H54 (cell line): ENCODE measurements around the gene CBX8.

Experiments used
- DNase-seq: peaks from one replicate; pipeline ENCODE4 v3.0.0; 2011; ENCODE audit warnings: low spot score, mixed read lengths; ENCODE audit not compliant: insufficient read length
- FAIRE-seq: peaks from 3 replicates; lab custom pipeline; 2011; peaks lifted over from hg19 to GRCh38; lab: Jason Lieb, UNC
- POLR2A ChIP-seq: IDR thresholded peaks from 2 replicates; pipeline ENCODE4 v1.6.1; 2011; ENCODE audit warnings: low read depth, mild to moderate bottlenecking, low read length

Gene CBX8

DNA sequence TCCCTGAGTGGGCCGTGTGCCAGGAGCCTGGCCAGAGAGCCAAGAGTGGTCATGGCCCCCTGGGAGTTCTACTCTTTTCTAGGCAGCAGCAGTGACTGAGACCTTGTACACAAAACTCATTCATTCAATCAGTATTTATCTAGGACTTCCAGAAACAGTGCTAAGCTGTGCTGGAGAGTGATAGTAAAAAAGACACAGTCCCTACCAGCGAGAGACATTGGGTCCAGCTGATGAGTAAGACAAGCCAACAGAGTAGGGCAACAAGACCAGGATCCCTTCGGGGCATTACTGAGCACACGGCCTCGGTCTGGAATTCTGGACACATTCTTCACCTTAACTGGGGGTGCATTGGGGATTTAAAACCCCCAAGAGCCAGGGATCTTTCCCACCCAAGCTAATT is 22.2 kb upstream of the CBX8 start:
- no peak for TF ChIP-seq POLR2A
- FAIRE-seq: no peak

DNA sequence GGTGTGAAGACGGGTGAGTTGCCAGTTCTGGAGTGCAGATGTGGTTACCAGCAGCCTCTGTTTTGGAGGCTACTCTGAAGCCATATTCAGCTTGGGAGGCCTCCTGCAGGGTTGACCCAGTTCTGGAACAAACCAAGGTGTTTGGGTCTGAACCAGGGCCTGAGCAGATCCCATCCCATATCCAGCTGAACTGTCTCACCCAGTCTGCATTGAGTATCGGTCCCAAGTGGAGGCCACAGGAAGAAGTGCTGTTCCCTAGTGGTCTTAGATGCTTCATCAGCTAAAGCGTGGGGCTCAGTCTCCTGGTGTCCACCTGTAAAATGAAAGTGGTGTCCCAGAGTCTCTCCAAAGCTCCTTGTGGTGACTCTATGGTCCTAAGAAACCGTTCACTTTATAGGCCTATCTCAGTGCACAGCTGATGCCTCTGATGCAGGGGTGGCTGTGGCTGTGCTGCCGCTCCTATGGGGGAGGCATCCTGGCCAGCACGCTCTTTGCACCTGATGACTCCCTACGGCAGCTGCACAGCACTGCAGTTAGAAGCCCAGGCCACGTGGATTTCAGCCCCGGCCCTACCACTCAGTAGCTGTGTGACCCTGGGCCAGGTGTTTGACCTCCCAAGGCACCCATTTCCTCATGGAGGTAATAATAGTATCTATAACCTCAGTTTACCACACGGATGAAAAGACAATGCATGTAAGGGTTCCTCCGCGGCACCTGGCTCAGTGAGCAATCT is 21.3 kb upstream of the CBX8 start:
- DNase-seq: no peak
- no peak for FAIRE-seq
- TF ChIP-seq POLR2A: no peak

More for the DNA sequence above, 22.2 kb upstream of the CBX8 start:
- no peak for DNase-seq

DNA sequence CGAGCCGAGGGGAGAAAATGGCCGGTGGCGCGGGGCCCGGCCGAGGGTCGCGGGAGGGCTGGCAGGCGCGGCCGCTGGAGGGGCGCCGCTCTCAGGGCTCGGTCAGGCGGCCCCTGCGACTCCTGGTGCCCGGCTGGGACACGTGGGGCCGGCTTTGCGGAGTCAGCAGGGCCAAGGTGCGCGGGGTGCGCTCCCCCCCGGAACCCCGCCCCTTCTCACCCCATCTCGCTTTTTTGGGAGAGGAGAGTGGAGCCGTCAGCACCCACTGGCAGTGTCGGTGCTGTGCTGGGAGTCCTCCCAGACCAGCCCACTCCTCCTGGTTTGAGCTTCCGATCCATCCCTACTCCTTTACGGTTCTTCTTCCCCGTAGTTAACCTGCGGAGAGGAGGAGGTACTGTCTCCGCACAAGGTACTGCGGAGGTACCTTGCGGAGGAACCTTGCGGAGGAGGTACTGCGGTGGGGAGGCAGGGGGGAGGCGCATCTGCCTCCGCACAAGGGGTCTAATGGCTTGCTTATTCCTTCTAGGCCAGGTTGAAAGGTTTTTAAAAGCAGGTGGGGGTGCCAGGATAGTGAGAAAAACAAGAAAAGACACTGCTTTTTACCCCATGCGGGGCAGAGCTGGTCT is 19.1 kb upstream of the CBX8 start:
- DNase-seq: no peak
- no peak for TF ChIP-seq POLR2A
- FAIRE-seq: no peak

DNA sequence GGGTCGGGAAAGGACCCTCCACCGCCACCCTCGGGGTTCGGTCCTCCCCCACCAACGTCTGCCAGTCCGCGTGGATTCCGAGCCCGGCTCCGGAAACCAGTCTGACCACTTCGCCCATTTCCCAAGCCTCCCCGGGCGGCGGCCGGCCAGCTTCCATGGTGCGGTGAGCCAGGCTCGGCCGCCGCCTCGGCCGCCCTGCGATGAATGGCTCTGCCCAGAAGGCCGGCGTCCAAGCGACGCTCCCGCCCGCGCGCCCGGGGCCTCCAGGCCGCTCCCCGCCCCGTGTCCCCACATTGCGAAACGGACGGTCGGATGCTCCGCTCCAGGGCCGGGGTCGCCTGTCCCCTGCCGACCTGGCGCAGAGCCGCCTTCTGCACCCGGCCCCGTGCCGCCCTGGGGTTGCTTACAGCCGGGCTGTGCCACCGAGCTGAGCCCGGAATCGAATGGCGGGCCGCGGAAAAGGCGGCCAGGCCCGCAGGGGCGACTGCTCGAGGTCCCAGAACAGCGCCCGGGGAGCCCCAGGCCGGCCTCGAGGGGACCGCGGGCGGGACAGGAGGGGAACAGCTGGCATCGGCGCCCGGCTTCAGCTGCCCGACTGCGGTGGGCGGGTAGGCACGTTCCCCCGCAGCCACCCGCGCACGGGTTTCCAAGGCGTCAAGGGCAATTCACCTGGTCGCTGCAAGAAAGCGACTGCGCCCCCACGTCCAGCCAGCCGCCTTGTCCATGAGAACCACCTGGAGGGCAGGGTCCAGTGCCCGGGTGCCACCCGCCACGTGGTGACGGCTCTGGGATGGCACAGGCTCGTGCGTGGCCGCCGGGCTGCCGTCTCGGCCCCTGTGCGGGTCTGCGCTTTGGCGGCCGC is 18.3 kb upstream of the CBX8 start:
- FAIRE-seq (no peak), DNase-seq (no peak)
- no peak for TF ChIP-seq POLR2A

DNA sequence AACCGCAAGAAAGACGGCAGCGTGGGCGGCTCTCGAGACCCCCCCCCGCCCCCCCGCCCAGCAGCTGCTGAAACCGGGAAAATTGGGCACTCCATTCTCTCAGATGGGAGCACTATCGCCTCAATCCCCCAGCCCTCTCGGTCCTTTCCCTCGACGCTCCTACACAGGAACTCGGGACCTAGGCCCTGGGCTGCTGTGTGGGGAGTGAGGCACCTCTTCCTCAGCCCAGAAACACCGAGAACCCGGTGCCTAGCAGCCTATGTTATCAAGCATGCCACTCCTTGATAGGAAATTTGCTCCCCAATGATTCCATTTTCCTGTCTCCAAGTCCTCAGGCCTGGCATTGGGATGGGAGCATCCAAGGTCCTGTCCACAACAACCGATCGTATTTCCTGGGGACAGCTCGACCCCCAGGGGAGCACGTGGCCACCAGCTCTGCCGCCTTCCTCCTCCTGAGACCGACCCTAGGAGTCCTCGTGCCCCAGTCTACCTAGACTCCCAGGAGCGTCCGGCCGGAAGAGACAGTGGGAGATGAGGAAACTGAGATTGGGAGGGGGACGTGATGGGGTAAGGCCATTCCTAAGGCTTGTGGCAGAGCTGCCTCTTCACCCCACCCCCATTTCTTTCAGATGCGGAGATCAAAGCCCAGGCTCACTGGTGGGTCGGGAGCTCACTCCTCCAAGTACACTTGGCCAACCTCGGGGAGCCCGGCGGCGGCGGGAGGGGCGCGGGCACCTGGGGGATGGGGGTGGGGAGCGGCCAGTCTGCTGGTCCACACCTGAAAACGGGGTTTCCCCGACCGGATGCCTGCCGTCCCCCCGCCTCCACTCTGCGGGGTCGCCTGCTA is 17.5 kb upstream of the CBX8 start:
- DNase-seq (no peak), FAIRE-seq (no peak)
- TF ChIP-seq POLR2A: no peak

DNA sequence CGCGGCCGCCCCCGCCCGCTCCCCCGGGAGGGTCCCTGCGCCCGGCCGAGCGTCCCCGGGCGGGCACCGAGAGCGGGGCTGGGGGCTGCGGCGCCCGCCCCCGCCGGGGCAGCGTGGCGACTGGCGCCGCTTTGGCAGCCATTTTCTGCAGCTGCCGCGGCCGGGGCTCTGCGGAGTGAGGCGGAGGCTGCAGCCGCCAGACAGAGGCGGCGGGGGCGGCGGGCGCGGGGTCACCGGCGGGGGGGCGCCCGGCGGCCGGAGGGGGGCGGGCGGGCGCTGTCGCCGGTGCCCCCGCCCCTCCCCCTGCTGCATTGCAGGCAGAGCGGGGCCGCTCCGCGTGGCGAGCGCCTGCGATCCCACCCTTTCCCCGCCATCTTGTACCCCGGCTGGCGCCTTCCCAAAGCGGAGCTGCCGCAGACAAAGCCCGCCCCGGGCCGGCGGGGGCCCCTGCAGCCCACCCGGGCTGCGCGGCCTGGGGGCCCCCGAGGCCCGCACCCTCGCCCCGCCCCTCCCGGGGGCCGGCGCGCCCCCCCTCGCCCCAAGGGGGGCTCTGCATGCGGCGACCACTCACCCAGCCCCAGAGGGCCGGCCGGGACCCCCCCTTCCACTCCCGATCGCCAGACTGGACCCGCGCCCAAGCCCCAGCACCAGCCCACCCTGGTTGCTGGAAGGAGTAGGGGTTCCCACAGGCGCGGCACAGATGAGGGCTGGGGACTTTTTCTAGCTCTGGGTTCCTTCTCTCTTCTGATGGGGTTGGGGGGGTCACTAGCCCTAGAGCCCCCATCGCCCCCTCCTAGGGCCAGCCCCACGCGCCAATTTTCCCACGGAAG is 16.6 kb upstream of the CBX8 start:
- TF ChIP-seq POLR2A: 0 out of 2 replicates have a peak, but pooled peaks have one; percentile 31
- DNase-seq: peak; percentile 40
- no peak for FAIRE-seq

DNA sequence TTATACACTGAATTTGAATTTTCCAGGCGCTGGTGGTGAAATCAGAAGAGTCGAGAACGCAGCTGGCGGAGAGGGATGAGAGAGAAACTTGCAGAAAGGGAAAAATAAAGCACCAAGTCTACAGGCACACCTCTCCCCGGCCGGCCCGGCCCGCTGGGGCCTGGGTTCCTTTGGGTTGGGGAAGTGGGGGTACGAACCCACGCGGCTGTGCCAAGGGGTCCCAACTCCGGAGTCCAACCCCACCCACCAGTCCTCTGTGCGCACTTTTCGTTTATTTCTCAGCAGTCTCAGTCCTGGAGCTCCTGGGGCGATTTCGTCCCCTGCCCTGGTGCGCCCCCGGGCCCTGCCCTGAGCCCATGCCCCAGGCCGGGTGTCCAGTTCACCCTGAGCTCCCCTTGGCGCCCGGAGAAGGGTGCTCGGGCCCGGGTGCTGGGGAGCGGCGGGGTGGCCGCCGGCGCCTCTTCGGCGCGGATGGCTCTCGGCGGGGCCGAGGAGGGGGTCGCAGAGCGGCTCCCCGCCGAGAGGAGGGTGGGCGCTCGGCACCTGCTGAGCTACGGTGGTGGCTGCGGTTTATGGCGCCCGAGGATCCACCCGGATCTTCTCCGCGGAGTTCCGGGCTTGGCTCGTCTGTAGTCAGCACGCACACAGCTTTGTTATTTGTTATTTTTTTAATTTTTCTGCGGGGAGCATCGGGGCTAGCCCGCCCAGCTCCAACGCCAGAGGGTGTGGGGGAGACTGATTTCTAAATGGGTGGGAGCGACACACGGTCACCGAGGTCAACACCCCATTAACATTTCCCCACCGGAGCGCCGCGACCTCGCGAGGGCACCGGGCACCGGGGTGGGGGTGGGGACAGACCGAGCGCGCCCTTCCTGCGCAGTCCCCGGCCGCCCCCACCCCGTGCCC is 15.7 kb upstream of the CBX8 start:
- DNase-seq (no peak), FAIRE-seq (no peak)
- TF ChIP-seq POLR2A: no peak

DNA sequence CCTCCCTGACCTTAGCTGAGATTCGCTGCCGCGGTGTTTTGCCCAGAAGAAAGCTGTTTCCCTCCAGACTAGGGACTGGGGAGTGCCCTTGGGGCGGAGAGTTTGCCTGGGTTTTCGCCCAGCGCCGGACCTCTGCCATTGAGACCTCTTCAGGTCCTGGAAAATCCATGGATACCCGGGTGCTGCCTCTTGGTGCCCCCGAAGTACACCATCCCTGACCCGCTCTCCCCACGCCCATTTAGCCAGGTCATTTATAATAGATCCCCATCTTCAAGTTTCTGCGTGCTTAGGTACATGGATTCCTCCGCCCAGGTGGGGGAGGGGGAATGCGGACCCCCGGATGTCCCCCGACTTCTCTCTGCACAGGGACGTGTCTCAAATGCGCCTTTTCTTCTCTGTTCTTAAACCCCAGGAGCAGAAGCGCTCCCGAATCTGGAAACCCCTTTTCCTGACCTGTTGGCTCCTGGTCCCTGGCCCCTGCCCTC is 15.0 kb upstream of the CBX8 start:
- FAIRE-seq (no peak), DNase-seq (no peak)
- TF ChIP-seq POLR2A: no peak

DNA sequence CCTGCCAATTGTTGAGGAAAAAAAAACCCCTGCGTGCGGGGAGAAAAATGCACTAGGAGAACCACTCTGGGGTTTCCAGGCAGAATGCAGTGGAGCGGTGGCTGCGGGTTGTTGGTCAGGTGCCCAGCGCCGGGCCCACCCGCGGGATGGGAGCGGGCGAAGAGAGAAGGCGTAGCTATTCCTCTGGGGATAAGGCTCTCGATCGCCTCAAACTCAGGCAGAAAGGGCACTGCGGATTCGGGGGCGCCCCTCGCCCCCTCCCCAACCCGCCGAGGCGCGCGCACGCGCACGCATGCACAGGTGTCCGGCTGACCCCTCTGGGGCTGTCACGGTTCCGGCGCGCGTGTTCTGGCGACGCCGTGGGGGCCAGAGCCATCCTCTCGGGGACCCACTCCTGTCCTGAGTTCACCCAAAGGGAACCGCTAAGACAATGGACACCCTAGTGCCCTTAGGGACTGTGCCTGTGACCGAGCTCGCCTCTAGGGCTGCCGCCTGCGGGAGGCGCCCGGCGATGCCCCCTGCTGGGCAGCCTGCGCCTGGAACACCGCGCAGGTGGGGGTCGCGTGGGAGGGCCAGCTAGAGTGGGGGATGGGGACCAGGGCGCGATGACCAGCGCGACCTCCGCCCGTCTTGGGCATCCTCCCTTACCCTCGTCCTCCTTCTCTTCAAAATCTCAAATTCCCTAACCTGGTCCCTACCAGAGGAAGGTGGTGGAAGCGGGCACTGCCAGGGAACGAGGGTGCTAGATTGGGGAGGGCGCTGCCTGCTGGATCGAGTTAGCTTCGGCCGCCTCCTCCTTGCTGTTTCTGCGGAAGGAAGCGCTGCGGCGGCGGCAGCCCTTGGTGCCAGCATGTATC is 14.4 kb upstream of the CBX8 start:
- DNase-seq: peak; percentile 94
- TF ChIP-seq POLR2A: no peak
- no peak for FAIRE-seq

DNA sequence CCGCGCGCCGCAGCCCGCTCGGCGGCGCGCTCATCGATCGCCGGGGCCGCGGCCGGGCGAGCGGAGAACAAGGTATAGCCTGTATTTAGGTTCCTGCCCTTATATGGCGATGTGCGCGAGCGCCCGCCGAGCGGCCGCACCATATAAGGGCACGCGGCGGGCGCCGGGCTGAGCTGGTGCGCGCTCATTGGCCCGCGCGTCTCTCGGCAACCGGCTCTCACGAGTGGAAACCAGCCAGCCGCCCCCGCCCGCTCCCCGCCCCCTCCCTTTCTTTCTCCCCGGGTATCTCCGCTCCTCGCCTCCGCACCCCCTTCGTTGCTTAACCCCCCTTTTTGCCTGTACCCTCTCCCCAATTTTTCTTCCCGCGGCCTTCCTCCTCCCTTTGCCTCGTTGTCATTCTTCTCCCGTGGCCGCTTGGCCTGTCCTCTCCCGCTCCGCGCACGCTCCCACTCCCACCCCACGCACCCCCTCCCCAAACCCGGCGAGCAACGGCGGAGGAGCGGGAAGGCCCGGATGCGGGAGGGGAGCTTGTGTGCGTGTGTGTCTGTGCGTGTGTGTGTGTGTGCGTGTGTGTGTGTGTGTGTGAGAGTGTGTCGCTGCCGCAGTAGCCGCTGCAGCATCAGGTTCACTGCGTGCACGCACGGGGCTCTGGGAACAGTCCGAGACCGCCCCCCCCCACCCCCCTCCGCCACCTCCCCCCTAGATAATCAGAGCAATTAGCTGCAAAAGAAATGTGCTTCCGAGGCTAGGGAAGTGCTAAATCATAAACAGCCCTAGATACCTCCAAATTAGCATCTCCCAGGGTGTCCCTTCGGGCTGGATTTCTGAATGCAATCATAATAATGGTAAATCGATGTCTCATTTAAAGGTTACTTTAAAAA is 13.5 kb upstream of the CBX8 start:
- FAIRE-seq: no peak

More for the DNA sequence above, 13.5 kb upstream of the CBX8 start:
- peak; percentile 91 for DNase-seq
- no peak for TF ChIP-seq POLR2A
